Nephron progenitor cell (in vitro differentiated cells): ENCODE data around the gene APLN.

Experiments
- DNase-seq: peaks from one replicate; pipeline ENCODE4 v3.0.0; 2021
- H3K27ac Mint-ChIP-seq: 2 replicates; pipeline ENCODE4 v1.8.0; 2021; ENCODE audit warnings: mild to moderate bottlenecking, moderate library complexity, mixed read lengths
- H3K27me3 Mint-ChIP-seq: 2 replicates; pipeline ENCODE4 v1.8.0; 2021; ENCODE audit warnings: mild to moderate bottlenecking, low read depth, mixed read lengths; ENCODE audit not compliant: poor library complexity
- H3K36me3 Mint-ChIP-seq: 2 replicates; pipeline ENCODE4 v1.8.0; 2021; ENCODE audit warnings: low read depth, mixed read lengths
- H3K4me1 Mint-ChIP-seq: 2 replicates; pipeline ENCODE4 v1.8.0; 2021; ENCODE audit warnings: mixed read lengths
- H3K4me3 Mint-ChIP-seq: 2 replicates; pipeline ENCODE4 v1.8.0; 2021; ENCODE audit warnings: mild to moderate bottlenecking, moderate library complexity, mixed read lengths
- H3K9me3 Mint-ChIP-seq: 2 replicates; pipeline ENCODE4 v1.8.0; 2021; ENCODE audit warnings: mild to moderate bottlenecking, moderate library complexity, mixed read lengths
- TF ChIP-seq, protein P1 (sequence below): fragments of 200-600 bp; sonication (generic); IDR thresholded peaks from 2 replicates; pipeline ENCODE4 v1.5.0; 2021; ENCODE audit warnings: antibody characterized with exemption

Gene APLN

DNA sequence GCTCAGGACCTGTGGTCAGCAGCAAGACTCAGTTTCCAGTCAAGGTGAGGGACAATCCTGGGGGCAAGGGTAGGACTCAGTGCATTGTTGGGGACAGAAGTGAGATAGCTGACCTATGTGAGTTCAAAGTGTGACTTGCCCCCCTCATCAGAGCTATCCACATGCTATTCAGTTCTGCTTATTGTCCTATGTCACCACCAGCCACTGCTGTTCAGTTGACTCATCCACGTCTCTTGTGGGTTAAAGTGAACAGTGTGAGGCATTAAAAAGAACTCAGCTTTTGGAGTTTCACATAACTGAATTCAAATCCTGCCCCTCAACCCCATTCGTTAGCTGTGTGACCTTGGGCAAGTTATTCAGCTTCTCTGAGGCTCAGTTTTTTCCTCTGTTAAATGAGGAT lies 4.4 kb upstream of the APLN start:
- no peak for DNase-seq
- TF ChIP-seq, protein P1, sequence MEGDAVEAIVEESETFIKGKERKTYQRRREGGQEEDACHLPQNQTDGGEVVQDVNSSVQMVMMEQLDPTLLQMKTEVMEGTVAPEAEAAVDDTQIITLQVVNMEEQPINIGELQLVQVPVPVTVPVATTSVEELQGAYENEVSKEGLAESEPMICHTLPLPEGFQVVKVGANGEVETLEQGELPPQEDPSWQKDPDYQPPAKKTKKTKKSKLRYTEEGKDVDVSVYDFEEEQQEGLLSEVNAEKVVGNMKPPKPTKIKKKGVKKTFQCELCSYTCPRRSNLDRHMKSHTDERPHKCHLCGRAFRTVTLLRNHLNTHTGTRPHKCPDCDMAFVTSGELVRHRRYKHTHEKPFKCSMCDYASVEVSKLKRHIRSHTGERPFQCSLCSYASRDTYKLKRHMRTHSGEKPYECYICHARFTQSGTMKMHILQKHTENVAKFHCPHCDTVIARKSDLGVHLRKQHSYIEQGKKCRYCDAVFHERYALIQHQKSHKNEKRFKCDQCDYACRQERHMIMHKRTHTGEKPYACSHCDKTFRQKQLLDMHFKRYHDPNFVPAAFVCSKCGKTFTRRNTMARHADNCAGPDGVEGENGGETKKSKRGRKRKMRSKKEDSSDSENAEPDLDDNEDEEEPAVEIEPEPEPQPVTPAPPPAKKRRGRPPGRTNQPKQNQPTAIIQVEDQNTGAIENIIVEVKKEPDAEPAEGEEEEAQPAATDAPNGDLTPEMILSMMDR: no peak
- no peak overlapping the region for H3K27ac Mint-ChIP-seq
- H3K36me3 Mint-ChIP-seq: no peaks in the 10 kb centered on the region
- H3K9me3 Mint-ChIP-seq: peaks cover 24% of the 10 kb centered on the region
- H3K4me3 Mint-ChIP-seq: no peak overlapping the region
- H3K27me3 Mint-ChIP-seq: peaks cover 28% of the 10 kb centered on the region
- peaks cover 15% of the 10 kb centered on the region for H3K4me1 Mint-ChIP-seq

DNA sequence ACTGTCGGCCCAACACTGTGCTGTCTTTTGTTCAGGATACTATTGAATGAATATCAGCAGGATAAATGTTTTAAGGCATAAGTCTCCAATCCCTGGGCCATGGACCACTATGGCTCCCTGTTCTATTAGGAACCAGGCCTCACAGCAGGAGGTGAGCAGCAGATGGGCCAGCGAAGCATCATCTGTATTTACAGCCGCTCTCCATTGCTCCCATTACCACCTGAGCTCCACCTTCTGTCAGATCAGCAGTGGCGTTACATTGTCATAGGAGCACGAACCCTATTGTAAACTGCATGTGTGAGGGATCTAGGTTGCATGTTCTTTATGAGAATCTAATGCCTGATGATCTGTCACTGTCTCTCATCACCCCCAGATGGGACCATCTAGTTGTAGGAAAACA lies 3.7 kb upstream of the APLN start:
- Mint-ChIP-seq H3K9me3 (peaks cover 24% of the 10 kb centered on the region), H3K27me3 (peaks cover 35% of the 10 kb centered on the region), H3K27ac (no peak overlapping the region), H3K36me3 (no peaks in the 10 kb centered on the region), H3K4me1 (peaks cover 17% of the 10 kb centered on the region), H3K4me3 (no peak overlapping the region)
- DNase-seq: no peak
- TF ChIP-seq, protein P1: no peak

DNA sequence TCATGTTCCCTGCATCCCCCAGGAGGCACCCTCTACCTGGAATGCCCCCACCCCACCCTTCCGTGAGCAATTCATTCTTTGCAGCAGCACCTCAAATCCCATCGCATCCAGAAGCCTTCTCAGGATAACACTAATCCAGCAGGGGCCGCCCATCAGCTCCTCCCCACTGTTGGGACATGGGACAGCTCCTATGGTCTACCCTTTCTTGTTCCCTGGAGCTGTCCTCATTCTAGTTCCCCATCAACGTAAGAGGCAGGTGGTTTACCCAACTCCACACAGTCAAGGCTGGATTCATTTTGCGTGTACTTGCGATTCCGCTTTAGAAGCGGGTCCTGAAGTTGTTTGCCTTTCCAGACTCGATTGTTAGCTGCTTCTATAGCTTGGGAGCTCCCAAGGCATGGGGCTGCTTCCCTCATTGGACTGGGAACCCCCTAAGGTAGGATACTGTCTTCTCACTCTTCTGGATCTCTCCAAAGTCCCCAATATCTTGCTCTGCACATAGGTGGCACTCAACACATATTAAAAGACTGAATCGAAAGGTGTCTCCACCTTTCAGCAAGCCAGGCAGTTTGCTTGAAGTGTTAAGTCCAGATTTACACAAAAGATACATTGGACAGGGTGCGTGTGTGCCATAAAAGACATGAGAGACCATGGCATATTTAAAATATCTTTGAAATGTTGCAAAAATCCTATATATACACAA lies 942 bp upstream of the APLN start:
- Mint-ChIP-seq H3K4me3 (peak overlapping the region; percentile 81), H3K27me3 (peaks cover 62% of the 10 kb centered on the region), H3K9me3 (peaks cover 23% of the 10 kb centered on the region), H3K4me1 (peaks cover 28% of the 10 kb centered on the region), H3K36me3 (no peaks in the 10 kb centered on the region), H3K27ac (no peak overlapping the region)
- TF ChIP-seq, protein P1: no peak
- peak; percentile 19 for DNase-seq

DNA sequence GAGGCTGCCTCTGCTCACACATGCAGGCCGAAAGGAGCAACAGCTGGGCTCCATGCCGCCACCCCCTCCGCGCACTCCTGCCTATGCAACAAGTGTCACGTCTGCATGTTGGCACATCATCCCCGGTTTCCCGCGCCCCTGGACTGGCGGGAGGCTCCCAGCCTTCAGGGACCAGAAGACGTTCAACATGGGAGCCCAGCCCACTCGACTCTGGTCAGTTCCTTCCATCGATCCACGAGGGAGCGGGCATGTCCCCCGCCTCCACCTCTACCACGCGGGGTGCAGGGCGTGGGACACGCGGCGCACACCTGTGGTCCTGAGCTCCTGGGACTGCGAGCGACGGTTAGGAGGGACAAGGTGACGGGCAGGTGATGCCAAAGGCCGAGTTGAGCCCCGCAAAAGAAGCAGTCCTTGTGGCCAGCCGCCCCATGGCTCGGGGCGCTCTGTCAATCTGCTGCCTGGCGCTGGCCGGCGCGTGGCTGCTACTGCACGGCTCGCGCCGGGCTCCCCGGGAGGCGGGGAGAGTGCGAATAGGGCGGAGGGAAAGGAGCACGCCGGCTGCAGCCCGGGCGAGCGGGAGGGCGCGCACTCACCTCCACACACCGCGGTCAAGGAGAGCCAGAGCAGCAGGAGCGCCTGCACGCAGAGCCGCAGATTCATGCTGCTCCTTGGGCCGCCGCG lies 645 bp downstream of the APLN start:
- TF ChIP-seq, protein P1: no peak
- H3K27me3 Mint-ChIP-seq: peaks cover 68% of the 10 kb centered on the region
- H3K4me1 Mint-ChIP-seq: peaks cover 28% of the 10 kb centered on the region
- DNase-seq: peak; percentile 16
- no peaks in the 10 kb centered on the region for H3K36me3 Mint-ChIP-seq
- no peak overlapping the region for H3K27ac Mint-ChIP-seq
- peaks cover 10% of the 10 kb centered on the region for H3K9me3 Mint-ChIP-seq
- peak overlapping the region; percentile 75 for H3K4me3 Mint-ChIP-seq

DNA sequence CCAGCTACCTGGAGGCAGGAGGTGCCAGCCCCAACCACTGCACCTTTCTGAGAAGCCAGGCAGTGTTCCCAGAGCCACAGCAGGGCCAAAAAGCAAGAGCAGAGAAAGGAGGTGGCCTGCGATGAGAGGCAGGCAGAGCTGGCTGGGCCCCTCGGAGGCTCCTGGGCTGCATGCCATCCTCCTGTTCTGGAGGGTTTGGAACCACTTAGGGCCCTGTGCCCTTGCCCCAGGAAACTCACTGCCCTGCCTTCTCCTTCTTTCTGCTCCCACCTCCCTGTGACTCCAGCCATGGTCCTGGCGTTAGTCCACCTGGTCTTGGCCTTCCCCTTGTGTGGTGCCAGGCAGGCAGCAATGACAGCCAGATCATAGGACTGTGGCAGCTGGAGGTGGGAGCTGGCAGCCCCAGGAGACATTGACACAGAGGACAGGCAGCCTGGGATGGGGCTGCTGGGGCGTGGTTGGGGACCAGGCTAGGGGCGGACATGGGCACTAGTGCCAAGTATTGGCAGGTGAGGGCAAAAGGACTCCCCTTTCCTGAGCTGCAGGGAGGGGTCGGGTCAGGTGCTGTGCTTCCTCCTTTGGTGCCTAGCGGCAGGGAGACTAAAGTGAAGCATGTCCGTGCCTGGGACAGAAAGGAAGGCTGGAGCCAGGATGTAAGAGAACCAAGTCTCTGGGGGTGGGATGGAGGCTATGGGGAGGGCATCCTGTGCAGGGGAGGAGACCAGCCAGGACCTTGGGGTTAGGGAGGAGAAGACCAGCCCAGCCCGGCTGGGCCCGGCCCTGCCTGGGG lies 1.4 kb downstream of the APLN start:
- H3K27ac Mint-ChIP-seq: no peak overlapping the region
- H3K9me3 Mint-ChIP-seq: peaks cover 6% of the 10 kb centered on the region
- DNase-seq: no peak
- H3K36me3 Mint-ChIP-seq: no peaks in the 10 kb centered on the region
- H3K27me3 Mint-ChIP-seq: peaks cover 71% of the 10 kb centered on the region
- peak overlapping the region; percentile 77 for H3K4me3 Mint-ChIP-seq
- peaks cover 28% of the 10 kb centered on the region for H3K4me1 Mint-ChIP-seq
- TF ChIP-seq, protein P1: no peak
